Astrocyte of the spinal cord (primary cell): Measurements from ENCODE around the gene CHAD.

ENCODE experiments used
- DNase-seq: peaks from one replicate; pipeline ENCODE4 v3.0.0; 2011; ENCODE audit warnings: low read depth, low spot score
- H3K4me3 ChIP-seq: 2 replicates; pipeline ENCODE4 v1.5.1; 2011; ENCODE audit warnings: low read depth, mild to moderate bottlenecking, low read length, moderate library complexity
- CTCF ChIP-seq: IDR thresholded peaks from 2 replicates; pipeline ENCODE4 v1.5.1; 2012; ENCODE audit warnings: low read depth, mild to moderate bottlenecking, low read length, inconsistent platforms
- in situ Hi-C: cut with HindIII; loops from 2 replicates; pipeline ENCODE4 v1.10.0; 2017; ENCODE audit warnings: low sequenced_read_pairs

Gene CHAD

GRCh38 chr17:50493744-50494143, 25.1 kb upstream of the CHAD start:
- no peak overlapping the region for H3K4me3 ChIP-seq
- in situ Hi-C loops = no loop called here
- no peak for TF ChIP-seq CTCF
- no peak for DNase-seq

DNA sequence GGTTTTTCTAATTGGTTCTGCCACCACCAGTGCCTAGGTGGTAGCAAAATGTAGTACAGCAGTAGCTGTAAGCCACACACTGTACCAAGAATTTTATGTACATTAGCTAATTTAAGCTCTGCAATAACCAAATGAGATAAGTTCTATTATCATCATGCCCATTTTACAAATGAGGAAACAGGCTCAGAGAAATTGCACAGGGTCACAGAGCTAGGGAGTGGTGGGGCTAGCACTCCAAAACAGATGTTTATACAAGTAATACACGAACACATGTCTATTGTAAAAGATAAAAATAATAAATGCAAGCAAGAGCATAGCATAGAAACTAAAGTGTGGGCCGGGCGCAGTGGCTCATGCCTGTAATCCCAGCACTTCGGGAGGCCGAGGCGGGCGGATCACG, 23.5 kb upstream of the CHAD start:
- TF ChIP-seq CTCF = no peak
- in situ Hi-C loops = no loop called here
- no peak overlapping the region for H3K4me3 ChIP-seq

GRCh38 chr17:50491505-50491904, 22.8 kb upstream of the CHAD start:
- in situ Hi-C loops = no loop called here
- no peak for TF ChIP-seq CTCF
- H3K4me3 ChIP-seq = no peak overlapping the region
- DNase-seq = no peak

More for the DNA sequence above, 23.5 kb upstream of the CHAD start:
- no peak for DNase-seq

GRCh38 chr17:50488880-50489279, 20.2 kb upstream of the CHAD start:
- no peak for TF ChIP-seq CTCF
- DNase-seq = no peak
- H3K4me3 ChIP-seq = no peak overlapping the region
- in situ Hi-C loops = no loop called here

GRCh38 chr17:50487213-50488096, 18.8 kb upstream of the CHAD start:
- DNase-seq = no peak
- in situ Hi-C loops = no loop called here
- H3K4me3 ChIP-seq = no peak overlapping the region

GRCh38 chr17:50484386-50485155, 15.9 kb upstream of the CHAD start:
- in situ Hi-C loops = no loop called here
- no peak for DNase-seq
- no peak overlapping the region for H3K4me3 ChIP-seq
- no peak for TF ChIP-seq CTCF

More at GRCh38 chr17:50487213-50488096, 18.8 kb upstream of the CHAD start:
- TF ChIP-seq CTCF = no peak
